KMS-11 (cell line): ENCODE data around the gene CBLB.

ENCODE experiments used
- H2AFZ ChIP-seq: fragments of 200-600 bp; sonication (generic); 2 replicates; pipeline ENCODE4 v1.6.1; 2016; ENCODE audit warnings: antibody characterized with exemption, mixed run types, low read depth
- H3K27ac ChIP-seq: fragments of 200-600 bp; sonication (generic); 2 replicates; pipeline ENCODE4 v1.6.1; 2016; ENCODE audit warnings: mild to moderate bottlenecking, mixed run types
- H3K27me3 ChIP-seq: fragments of 200-600 bp; sonication (generic); 2 replicates; pipeline ENCODE4 v1.6.1; 2017; ENCODE audit warnings: mild to moderate bottlenecking, low read depth, mixed run types, moderate library complexity; ENCODE audit not compliant: insufficient read depth
- H3K36me3 ChIP-seq: fragments of 200-600 bp; sonication (generic); 2 replicates; pipeline ENCODE4 v1.6.1; 2017; ENCODE audit warnings: mild to moderate bottlenecking, mixed run types; ENCODE audit not compliant: insufficient read depth
- H3K4me1 ChIP-seq: fragments of 200-600 bp; sonication (generic); 2 replicates; pipeline ENCODE4 v1.6.1; 2016; ENCODE audit warnings: mild to moderate bottlenecking, low read depth, mixed run types; ENCODE audit not compliant: poor library complexity, severe bottlenecking
- H3K4me2 ChIP-seq: fragments of 200-600 bp; sonication (generic); 2 replicates; pipeline ENCODE4 v1.7.0; 2016; ENCODE audit warnings: mild to moderate bottlenecking, mixed run types
- H3K4me3 ChIP-seq: fragments of 200-600 bp; sonication (generic); IDR thresholded peaks from 2 replicates; pipeline ENCODE4 v1.6.1; 2017; ENCODE audit warnings: low read depth, low read length, mixed read lengths; ENCODE audit not compliant: insufficient read depth
- H3K79me2 ChIP-seq: fragments of 200-600 bp; sonication (generic); 2 replicates; pipeline ENCODE4 v1.6.1; 2016; ENCODE audit warnings: low read depth, mixed run types; ENCODE audit not compliant: insufficient read depth
- H3K9ac ChIP-seq: fragments of 200-600 bp; sonication (generic); 2 replicates; pipeline ENCODE4 v1.6.1; 2016; ENCODE audit warnings: mild to moderate bottlenecking, mixed run types
- H4K20me1 ChIP-seq: fragments of 200-600 bp; sonication (generic); 2 replicates; pipeline ENCODE4 v1.6.1; 2016; ENCODE audit warnings: mild to moderate bottlenecking, mixed run types; ENCODE audit not compliant: insufficient read depth
- CTCF ChIP-seq: fragments of 200-600 bp; sonication (generic); conservative IDR thresholded peaks from 2 replicates; pipeline ENCODE4 v1.6.1; 2017; ENCODE audit warnings: low read depth, mild to moderate bottlenecking, antibody characterized with exemption, low read length, moderate library complexity, mixed read lengths

CBLB gene

GRCh38 chr3:105788593-105788992 lies 80.2 kb downstream of the CBLB start:
- no peaks in the 10 kb centered on the region for H3K4me1 ChIP-seq
- TF ChIP-seq CTCF: no peak
- H3K9ac ChIP-seq: no peak overlapping the region
- no peaks in the 10 kb centered on the region for H3K79me2 ChIP-seq
- H3K4me2 ChIP-seq: no peak overlapping the region
- H3K4me3 ChIP-seq: no peak overlapping the region
- H3K36me3 ChIP-seq: no peaks in the 10 kb centered on the region
- H2AFZ ChIP-seq: no peak overlapping the region
- no peaks in the 10 kb centered on the region for H4K20me1 ChIP-seq
- H3K27ac ChIP-seq: no peak overlapping the region
- H3K27me3 ChIP-seq: no peaks in the 10 kb centered on the region

GRCh38 chr3:105787453-105787852 lies 81.4 kb downstream of the CBLB start:
- H4K20me1 ChIP-seq: no peaks in the 10 kb centered on the region
- no peak for TF ChIP-seq CTCF
- no peak overlapping the region for H3K4me3 ChIP-seq
- H3K4me1 ChIP-seq: no peaks in the 10 kb centered on the region
- H3K27ac ChIP-seq: no peak overlapping the region
- H3K36me3 ChIP-seq: no peaks in the 10 kb centered on the region
- no peaks in the 10 kb centered on the region for H3K27me3 ChIP-seq
- no peak overlapping the region for H3K9ac ChIP-seq
- no peak overlapping the region for H2AFZ ChIP-seq
- no peaks in the 10 kb centered on the region for H3K79me2 ChIP-seq
- no peak overlapping the region for H3K4me2 ChIP-seq

- no peak for TF ChIP-seq CTCF
These were observed 81.8 kb downstream of the CBLB start for GRCh38 chr3:105786990-105787389.

GRCh38 chr3:105786241-105786640 lies 82.6 kb downstream of the CBLB start:
- no peaks in the 10 kb centered on the region for H3K4me1 ChIP-seq
- no peaks in the 10 kb centered on the region for H3K27me3 ChIP-seq
- TF ChIP-seq CTCF: no peak
- no peak overlapping the region for H2AFZ ChIP-seq
- H3K9ac ChIP-seq: no peak overlapping the region
- H3K36me3 ChIP-seq: no peaks in the 10 kb centered on the region
- no peak overlapping the region for H3K27ac ChIP-seq
- H3K79me2 ChIP-seq: no peaks in the 10 kb centered on the region
- no peak overlapping the region for H3K4me3 ChIP-seq
- H3K4me2 ChIP-seq: no peak overlapping the region
- H4K20me1 ChIP-seq: no peaks in the 10 kb centered on the region

More at GRCh38 chr3:105786990-105787389, 81.8 kb downstream of the CBLB start:
- H3K79me2 ChIP-seq: no peaks in the 10 kb centered on the region
- no peaks in the 10 kb centered on the region for H3K4me1 ChIP-seq
- no peak overlapping the region for H3K9ac ChIP-seq
- H3K4me2 ChIP-seq: no peak overlapping the region
- no peak overlapping the region for H3K27ac ChIP-seq
- H3K4me3 ChIP-seq: no peak overlapping the region
- H3K36me3 ChIP-seq: no peaks in the 10 kb centered on the region
- no peaks in the 10 kb centered on the region for H4K20me1 ChIP-seq
- H3K27me3 ChIP-seq: no peaks in the 10 kb centered on the region
- no peak overlapping the region for H2AFZ ChIP-seq
